Adrenal gland (tissue), 12 donors: Measurements from ENCODE around the gene ZBTB42. TPM values are rescaled to one million over a fixed set of nuclear protein-coding genes. Genes with fewer than 3 reads are reported as not detected.

Experiments used
- DNase-seq, 7 donors: peaks; one replicate each; pipeline ENCODE4 v3.0.0-alpha.2; 2019 to 2020
- H3K27ac ChIP-seq, 5 donors: fragments of 200-600 bp; sonication (generic) in 4 of 5; 1 replicate in 3 of 5; 2 replicates in 2 of 5; pipeline versions ENCODE4 v1.5.1 to v1.8.0; 2016 to 2020; ENCODE audit warnings: mild to moderate bottlenecking in 1 of 5
- H3K27me3 ChIP-seq: fragments of 200-600 bp; 2 replicates; pipeline ENCODE4 v1.8.0; 2021
- H3K36me3 ChIP-seq, 2 donors: fragments of 200-600 bp; replicated peaks in 1 of 2; 1 replicate in 1 of 2; 2 replicates in 1 of 2; pipeline versions ENCODE4 v1.5.1 to v1.8.0; 2018 to 2022
- H3K4me1 ChIP-seq, 2 donors: fragments of 200-600 bp; replicated peaks in 1 of 2; 1 replicate in 1 of 2; 2 replicates in 1 of 2; pipeline versions ENCODE4 v1.5.1 to v1.8.0; 2018 to 2021
- H3K4me3 ChIP-seq, 4 donors: fragments of 200-600 bp; sonication (generic) in 3 of 4; one replicate each; pipeline ENCODE4 v1.5.1; 2016 to 2018
- H3K9me3 ChIP-seq, 3 donors: fragments of 200-600 bp; sonication (generic) in 1 of 3; replicated peaks in 1 of 3; 1 replicate in 2 of 3; 2 replicates in 1 of 3; pipeline versions ENCODE4 v1.5.1 to v1.8.0; 2016 to 2021
- POLR2A ChIP-seq, 2 donors: fragments of 450-650 bp; IDR thresholded peaks; one replicate each; pipeline ENCODE4 v1.6.1; 2017; ENCODE audit warnings: antibody characterized with exemption in 2 of 2, mild to moderate bottlenecking in 2 of 2, moderate library complexity in 1 of 2
- WGBS, 4 donors: extraction: QIAGEN DNeasy Blood & Tissue Kit in 2 of 4; methylation state at CpG; one replicate each; pipeline versions ENCODE4 v1.1.5 to v1.1.7; 2013 to 2017; 5-methylcytosine and 5-hydroxymethylcytosine counted together
- intact Hi-C, 2 donors: fragments of 100-400 bp; cut with DNase I; formaldehyde crosslinking; loops; one replicate each; pipeline versions ENCODE4 v1.14.1 to v1.15.0; 2022 to 2023
- polyA plus RNA-seq, 3 donors: library from polyadenylated mRNA; stranded (reverse); fragments of 200-250 nt in 2 of 3; fragments of 350-450 nt in 1 of 3; fragmentation: Illumina TruSeq in 1 of 3; extraction: RNeasy Lipid Tissue Mini Kit (QIAGEN cat#74804) in 1 of 3; gene quantifications; one replicate each; pipeline ENCODE4 v1.2.3, GENCODE V29; 2013 to 2014
- total RNA-seq, 9 donors: library from RNA; depleted of rRNA in 4 of 9; stranded (reverse); fragments of >200 nt in 4 of 9; fragments of 120-200 nt in 1 of 9; fragmentation: NEBNext Ultra II Directional in 1 of 9; extraction: Animal tissue kit (Norgen Biotek cat#: 25700) in 1 of 9; gene quantifications; one replicate each; pipeline versions ENCODE4 v1.1.0 to v1.2.4, GENCODE V29; 2013 to 2023
- TF ChIP-seq, protein P1 (sequence below), 6 experiments: fragments of 450-650 bp in 4 of 6; fragments of 200-600 bp in 2 of 6; sonication (generic) in 1 of 6; IDR thresholded peaks; 1 replicate in 5 of 6; 2 replicates in 1 of 6; pipeline versions ENCODE4 v1.5.1 to v1.8.0; 2016 to 2021; ENCODE audit warnings: antibody characterized with exemption in 6 of 6, mild to moderate bottlenecking in 2 of 6, moderate library complexity in 1 of 6
- donor health status: healthy with polysubstance abuse.
- donor health status: Bipolar disorder and iron deficiency.
- donor health status: DM: yes; HTN: yes; CAD: no.
- donor health status: DM: no; HTN: no; CAD: no.
- donor health status: DM: no; HTN: no; CAD: no.
- donor health status: DM: yes; HTN: yes; CAD: no.

ZBTB42 gene
- total and polyA plus RNA-seq, 12 donors, result 0.61 to 13.9 (median 5.4) TPM

DNA sequence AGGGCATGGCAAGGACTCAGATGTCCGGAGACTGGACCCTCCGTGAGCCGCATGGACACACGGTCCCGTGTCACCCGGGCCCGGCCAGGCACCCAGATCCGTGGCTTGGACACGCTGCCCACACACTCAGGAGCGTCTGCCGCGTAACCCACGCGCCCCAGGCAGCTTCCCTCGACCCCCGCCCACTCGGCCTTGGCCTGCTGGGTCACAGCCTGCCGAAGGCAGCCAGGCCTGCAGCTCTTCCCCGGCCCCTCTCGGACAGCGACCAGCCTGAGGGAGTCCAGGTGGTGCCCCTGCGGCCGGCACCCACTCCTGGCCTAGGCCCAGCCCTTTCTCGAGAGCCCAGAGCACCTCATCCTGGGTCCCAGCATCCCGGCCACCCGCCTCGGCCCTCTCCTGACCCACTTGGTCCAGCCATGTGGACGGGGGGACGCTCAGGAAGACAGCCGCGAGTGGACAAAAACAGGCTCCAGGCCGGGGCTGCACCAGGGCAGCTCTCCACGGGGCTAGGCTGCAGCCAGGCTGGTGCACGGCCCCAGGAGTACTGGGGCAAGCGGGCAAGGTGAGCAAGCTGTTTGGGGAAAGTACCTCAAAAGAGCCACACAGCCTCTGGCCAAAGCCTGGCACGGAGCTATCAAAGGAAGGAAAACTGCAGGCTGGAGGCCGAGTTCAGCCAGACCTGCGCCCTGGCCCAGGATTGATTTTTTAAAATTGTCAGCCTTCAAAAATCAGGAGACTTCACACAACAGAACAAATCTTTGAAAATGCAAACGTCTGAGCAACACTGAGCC is 11.8 kb upstream of the ZBTB42 start:
- intact Hi-C loops, result no loop called here
- peak overlapping the region; percentile 54 to 97 (median 78) for H3K27ac ChIP-seq
- 42 to 60% (median 53%) methylated on average over 9 to 39 of the region's 39 CpGs for WGBS, 4 donors

GRCh38 chr14:104789752-104790743 is 10.9 kb upstream of the ZBTB42 start:
- DNase-seq, result peak; percentile 82 to 95 (median 94)
- 57 to 65% (median 60%) methylated on average over 9 to 31 of the region's 31 CpGs for WGBS, 4 donors
- Histone ChIP-seq H3K9me3 (no peaks in the 10 kb centered on the region), H3K4me1 (peaks cover 54 to 85% of the 10 kb centered on the region in 2 donors), H3K36me3 (peaks cover 0 to 21% of the 10 kb centered on the region in 2 donors), H3K27ac (peak overlapping the region; percentile 54 to 97 (median 78)), H3K27me3 (no peaks in the 10 kb centered on the region), H3K4me3 (no peak overlapping the region)
- TF ChIP-seq POLR2A (IDR thresholded peaks at IDR 0.05), result peak in 1 of 2 donors; percentile 85
- TF ChIP-seq, protein P1, sequence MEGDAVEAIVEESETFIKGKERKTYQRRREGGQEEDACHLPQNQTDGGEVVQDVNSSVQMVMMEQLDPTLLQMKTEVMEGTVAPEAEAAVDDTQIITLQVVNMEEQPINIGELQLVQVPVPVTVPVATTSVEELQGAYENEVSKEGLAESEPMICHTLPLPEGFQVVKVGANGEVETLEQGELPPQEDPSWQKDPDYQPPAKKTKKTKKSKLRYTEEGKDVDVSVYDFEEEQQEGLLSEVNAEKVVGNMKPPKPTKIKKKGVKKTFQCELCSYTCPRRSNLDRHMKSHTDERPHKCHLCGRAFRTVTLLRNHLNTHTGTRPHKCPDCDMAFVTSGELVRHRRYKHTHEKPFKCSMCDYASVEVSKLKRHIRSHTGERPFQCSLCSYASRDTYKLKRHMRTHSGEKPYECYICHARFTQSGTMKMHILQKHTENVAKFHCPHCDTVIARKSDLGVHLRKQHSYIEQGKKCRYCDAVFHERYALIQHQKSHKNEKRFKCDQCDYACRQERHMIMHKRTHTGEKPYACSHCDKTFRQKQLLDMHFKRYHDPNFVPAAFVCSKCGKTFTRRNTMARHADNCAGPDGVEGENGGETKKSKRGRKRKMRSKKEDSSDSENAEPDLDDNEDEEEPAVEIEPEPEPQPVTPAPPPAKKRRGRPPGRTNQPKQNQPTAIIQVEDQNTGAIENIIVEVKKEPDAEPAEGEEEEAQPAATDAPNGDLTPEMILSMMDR (IDR thresholded peaks at IDR 0.05), result no peak
- intact Hi-C loops, result no loop called here

More for the DNA sequence above, 11.8 kb upstream of the ZBTB42 start:
- Histone ChIP-seq H3K4me3 (no peak overlapping the region), H3K27me3 (no peaks in the 10 kb centered on the region), H3K4me1 (peaks cover 49 to 87% of the 10 kb centered on the region in 2 donors), H3K36me3 (peaks cover 0 to 21% of the 10 kb centered on the region in 2 donors), H3K9me3 (no peaks in the 10 kb centered on the region)
- no peak for TF ChIP-seq POLR2A (IDR thresholded peaks at IDR 0.05)
- TF ChIP-seq, protein P1 (IDR thresholded peaks at IDR 0.05), result no peak
- DNase-seq, result peak in 2 of 7 donors; percentile 50 to 59

DNA sequence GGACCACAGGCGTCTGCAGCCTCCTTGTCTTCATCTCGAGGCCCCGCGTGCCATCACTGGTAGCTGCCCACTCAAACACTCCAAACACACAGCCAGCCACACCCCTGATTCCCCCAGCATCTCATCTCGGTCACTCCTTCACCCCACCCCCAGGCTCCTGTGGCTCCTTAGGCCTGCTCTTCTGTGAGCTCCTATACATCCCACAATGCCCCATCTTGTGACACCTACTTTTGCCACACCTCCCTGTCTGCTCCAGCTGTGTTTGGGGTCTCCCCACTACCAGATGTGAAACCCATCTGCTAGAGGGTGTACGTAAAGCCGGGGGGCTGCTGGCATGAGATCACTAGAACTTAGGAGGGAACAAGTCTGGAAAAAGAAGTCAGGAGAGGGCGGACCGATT is 9.5 kb upstream of the ZBTB42 start:
- no peak for DNase-seq
- intact Hi-C loops, result no loop called here
- Histone ChIP-seq H3K4me1 (peaks cover 54 to 84% of the 10 kb centered on the region in 2 donors), H3K36me3 (peaks cover 0 to 21% of the 10 kb centered on the region in 2 donors), H3K27ac (peak overlapping the region; percentile 54 to 97 (median 71)), H3K4me3 (no peak overlapping the region), H3K9me3 (no peaks in the 10 kb centered on the region), H3K27me3 (no peaks in the 10 kb centered on the region)
- TF ChIP-seq POLR2A (IDR thresholded peaks at IDR 0.05), result no peak
- TF ChIP-seq, protein P1 (IDR thresholded peaks at IDR 0.05), result no peak
- 76 to 91% (median 82%) methylated on average over 7 to 9 of the region's 9 CpGs for WGBS, 4 donors
